GM18870 (cell line): ENCODE data around the gene AGAP2.

Experiments used
- ATAC-seq: cut with Tn5 transposase; IDR thresholded peaks from one replicate; pipeline ENCODE4 v1.9.1; 2021; ENCODE audit warnings: moderate library complexity; ENCODE audit not compliant: unreplicated experiment

Gene AGAP2

DNA sequence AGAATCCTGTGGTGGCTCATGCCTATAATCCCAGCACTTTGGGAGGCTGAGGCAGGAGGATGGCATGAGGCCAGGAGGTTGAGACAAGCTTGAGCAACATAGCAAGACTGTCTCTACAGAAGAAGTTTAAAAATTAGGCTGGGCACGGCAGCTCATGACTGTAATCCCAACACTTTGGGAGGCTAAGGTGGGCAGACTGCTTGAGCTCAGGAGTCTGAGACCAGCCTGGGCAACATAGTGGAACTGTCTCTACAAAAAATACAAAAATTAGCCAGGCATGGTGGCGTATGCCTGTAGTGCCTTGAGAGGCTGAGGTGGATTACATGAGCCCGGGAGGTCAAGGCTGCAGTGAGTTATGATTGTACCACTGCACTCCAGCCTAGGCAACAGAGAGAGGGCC, 29.3 kb upstream of the AGAP2 start:
- no peak for ATAC-seq

GRCh38 chr12:57767305-57767698, 28.8 kb upstream of the AGAP2 start:
- ATAC-seq: no peak

GRCh38 chr12:57766464-57767304, 28.1 kb upstream of the AGAP2 start, which contains the start of gene CYP27B1:
CYP27B1 (minus strand) TSS chr12:57767078; CDS start chr12:57767041, 37 bp downstream.
- ATAC-seq: no peak

DNA sequence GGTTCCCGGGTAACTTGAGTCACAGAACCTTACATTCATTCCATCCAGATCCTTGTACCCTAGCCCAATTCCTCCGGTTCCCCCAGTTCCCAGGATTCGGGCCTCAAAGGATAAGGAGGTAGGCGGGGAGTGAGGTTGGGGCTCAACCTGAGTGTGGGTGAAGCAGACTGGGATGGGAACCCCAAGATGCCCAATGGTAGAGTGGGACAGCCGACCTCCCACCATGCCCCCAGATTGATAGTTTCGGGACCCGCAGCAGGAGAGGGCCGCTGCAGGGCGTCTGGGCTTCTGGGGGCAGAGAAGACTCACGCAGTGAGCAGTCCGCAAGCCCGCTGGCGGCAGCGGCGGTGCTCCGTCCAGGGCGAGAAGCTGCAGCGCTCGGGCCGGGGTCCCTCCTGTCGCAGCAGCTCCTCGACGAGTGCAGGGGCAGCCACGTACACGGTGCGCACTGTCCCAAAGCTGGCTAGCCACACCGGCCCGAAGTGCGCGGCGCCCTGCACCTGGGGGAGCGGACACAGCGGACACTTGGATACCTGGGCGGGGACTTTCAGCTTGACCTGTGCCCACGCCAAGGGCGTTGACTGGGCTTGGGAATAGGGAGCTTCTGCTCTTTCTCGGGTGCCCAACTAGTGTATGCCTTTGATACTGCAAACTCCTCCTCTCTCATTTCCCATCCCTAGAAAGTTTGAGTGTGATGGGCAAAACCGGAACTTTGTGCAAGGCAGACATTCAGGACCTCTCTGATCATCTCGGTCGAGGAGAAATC, 27.3 kb upstream of the AGAP2 start:
- ATAC-seq: no peak

DNA sequence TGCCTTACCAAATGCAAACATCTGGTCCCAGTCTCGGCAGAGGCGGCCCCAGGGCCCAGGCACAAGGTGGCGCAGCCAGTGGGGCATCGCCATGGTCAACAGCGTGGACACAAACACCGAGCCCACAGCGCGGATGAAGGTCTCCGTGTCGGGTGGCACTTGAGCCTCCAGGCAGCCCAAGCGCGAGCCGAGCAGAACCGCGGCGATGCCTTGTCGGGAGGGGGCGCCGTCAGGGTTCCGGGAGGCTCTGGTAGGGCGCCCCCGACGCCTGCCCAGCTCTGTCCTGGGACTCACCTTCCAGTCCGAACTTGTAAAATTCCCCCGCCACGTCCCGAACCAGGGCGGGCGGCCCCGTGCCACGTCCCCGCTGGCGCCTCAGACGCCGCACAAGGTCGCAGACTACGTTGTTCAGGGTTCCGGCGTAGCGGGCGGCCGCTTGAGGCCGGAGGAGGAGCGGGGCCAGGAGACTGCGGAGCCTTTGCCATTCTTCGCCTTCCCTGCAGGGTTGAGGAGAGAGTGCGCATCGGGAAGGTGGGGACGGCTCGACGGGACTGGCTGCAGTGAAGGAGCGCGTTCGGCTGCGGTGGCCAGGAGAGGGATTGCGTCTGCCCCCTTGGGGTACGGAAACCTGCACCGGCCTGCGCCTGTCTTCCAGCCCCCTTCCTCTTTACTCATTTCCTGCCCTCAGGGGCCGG, 26.6 kb upstream of the AGAP2 start:
- ATAC-seq: no peak

DNA sequence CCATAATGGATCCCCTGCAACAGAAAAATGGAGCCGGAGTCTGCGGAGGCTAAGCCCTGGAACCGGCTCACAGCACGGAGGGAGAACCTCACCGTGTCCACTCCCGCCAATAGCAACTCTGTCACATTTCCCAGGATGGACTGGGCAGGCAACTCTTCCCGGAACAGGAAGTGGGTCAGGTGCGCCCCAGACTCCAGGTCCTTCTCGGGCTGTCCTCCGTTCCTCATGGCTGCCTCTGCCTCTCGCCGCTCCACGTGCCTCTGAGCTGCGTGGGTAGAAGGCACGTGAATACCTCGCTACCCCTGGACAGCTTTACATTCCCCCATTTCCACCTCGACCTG, 26.1 kb upstream of the AGAP2 start:
- ATAC-seq: no peak

GRCh38 chr12:57763881-57764661, 25.5 kb upstream of the AGAP2 start:
- ATAC-seq: no peak

- ATAC-seq: no peak
These were observed 23.9 kb upstream of the AGAP2 start for GRCh38 chr12:57762463-57762862.

DNA sequence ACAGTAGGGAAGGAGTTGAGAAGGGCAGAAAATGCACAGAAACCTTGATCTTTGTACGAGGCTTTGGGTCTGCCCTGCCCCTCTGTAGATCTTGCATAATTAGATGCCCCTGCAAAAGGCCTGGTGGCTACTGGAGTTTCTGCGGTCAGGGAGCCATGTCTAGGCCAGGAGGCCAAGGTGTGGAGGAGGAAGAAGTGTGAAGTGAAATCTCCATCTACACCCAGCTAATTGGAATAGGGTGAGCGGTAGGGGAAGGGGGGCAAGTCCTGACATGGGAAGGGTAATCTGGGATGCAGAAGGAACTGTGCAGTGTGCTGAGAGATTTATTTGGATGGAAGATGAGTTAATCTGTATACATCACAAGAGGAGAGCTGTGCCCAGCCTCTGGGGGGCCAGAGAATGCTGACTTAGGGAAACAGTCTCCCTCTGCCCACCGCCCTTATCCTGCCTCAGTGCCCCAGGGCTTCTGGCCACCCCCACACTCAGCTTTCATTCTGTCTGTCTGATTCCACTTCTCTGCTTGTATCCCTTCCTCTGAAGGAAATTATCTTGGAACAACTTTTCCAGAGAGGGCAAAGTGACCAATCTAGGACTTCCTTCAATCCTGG, 23.0 kb upstream of the AGAP2 start:
- no peak for ATAC-seq

DNA sequence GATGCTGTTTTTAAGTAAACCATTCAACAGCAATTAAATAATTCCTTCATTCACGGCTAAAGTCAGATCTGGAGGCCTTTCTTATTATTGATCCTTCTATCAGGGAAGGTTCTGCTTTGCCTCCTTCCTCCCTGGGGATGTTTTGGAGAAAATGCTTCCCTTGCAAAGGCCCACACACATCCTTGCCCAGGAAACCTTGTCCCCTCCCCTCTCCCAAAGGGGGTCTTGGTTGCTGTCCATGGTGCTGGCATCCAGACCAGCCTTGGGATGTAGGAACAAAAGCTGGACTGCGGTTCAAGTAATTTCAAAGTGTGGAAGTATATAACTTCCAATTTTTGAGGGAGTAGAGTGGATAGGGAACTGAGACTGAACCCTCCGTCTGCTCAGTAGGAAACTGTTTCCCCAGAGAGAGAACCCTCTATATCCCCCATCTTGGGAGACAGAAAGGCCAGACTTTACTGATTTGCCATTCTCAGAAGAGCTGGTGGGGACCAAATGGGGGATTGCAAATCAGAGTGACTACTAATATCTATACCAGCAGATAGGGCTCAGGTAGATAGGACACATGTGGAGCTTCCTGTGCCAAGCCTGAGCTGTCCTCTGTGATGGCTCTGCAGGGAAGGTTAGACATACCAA, 21.9 kb upstream of the AGAP2 start:
- no peak for ATAC-seq

DNA sequence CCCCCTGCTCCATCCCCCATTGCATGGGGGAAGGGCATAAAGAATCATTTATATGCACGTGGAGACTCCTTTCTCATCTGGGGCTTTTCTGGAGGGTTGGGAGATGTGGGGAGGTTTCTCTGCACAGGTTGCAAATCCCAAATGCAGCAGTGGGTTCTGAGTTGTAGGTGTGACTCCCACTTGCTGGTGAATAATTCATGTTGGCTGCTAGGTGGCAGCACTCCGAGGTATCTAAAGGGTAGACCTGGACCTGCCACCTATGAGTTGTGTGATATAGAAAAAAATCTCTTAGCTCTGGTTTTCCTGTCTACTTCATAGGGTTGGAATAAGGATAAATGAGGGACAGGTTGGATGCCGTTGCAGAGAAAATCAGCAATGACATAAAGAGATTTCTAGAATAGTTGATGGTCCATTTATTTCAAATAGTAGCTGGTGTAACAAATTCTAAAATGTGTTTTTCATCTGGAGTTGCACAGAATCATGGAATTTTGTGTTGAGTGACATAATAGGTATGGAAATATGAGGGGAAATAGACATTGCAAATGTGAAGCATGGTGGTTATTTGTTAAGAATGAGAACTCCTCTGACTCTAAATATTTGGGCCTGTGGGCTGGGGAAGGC, 20.9 kb upstream of the AGAP2 start:
- ATAC-seq: no peak

- ATAC-seq: no peak
These were observed 20.2 kb upstream of the AGAP2 start for GRCh38 chr12:57758552-57759359.

DNA sequence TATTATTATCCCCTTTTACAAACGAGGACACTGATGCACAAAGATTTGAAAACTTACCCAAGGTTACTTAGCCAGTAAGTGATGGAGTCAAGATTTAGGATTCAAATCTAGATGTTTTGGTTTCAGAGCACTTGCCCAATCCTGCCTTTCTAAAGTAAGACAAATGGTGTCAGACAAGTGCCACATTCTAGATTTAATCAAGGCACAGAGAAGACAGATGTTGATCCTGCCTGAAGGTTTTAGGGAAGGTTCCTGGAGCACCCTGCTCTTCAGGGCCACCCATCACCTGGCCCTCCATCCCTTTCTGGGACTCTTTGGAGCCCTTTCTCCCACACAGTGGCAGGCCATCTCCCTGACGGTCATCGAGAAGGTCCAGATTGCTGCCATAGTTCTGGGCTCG, 19.2 kb upstream of the AGAP2 start:
- ATAC-seq: no peak

DNA sequence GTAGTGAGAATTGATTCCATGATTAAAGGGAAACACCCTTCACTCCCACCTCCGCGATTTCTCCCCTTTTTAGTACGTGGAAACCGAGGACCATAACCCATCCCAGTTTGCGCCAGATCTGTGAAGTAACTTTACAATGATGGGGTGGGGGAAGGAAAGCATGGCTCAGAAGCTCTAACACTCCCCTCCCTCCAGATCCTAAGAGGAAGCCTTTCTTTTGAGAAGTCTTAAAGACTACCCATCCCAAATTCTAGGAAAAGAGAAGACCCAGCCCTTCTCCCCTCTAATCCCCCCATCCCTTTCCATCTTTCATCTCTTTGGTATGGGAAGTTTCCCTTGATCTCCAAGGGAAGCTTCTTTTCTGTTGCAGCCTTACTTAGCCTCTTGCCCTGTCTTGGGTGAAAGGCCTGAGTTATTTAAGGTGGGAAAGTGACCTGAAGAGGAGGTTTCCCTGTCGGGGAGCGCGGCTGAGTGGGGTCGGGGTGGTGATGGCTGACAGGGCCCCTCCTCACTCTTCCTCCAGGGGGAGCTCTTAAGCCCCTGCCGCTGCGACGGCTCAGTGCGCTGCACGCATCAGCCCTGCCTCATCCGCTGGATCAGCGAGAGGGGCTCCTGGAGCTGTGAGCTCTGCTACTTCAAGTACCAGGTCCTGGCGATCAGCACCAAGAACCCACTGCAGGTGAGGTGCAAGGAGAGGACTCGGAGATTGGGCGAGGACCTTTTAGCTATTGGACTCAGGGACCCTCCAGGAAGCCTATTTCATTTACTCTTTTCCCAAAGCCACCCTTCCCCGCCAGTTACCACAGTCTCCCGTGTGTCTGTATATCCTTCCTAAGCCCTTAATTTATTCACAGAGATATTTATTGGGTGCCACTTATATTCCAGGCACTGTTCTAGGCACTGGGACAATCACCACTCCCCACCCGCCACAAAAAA, 18.1 kb upstream of the AGAP2 start:
- no peak for ATAC-seq

GRCh38 chr12:57755454-57756372, 17.2 kb upstream of the AGAP2 start:
- no peak for ATAC-seq

GRCh38 chr12:57755194-57755453, 16.6 kb upstream of the AGAP2 start:
- ATAC-seq: no peak
